PC-9 (cell line): ENCODE measurements around the gene SND1.

Source experiments
- EZH2 ChIP-seq: fragments of 200-600 bp; sonication (generic); IDR thresholded peaks from 2 replicates; pipeline ENCODE4 v1.8.0; 2017; ENCODE audit warnings: antibody characterized with exemption, low read depth
- TF ChIP-seq, protein P1 (sequence below): fragments of 200-600 bp; sonication (generic); conservative IDR thresholded peaks from 2 replicates; pipeline ENCODE4 v1.6.1; 2017; ENCODE audit warnings: mixed run types, antibody characterized with exemption, mild to moderate bottlenecking, moderate library complexity

- TF ChIP-seq, protein P1, sequence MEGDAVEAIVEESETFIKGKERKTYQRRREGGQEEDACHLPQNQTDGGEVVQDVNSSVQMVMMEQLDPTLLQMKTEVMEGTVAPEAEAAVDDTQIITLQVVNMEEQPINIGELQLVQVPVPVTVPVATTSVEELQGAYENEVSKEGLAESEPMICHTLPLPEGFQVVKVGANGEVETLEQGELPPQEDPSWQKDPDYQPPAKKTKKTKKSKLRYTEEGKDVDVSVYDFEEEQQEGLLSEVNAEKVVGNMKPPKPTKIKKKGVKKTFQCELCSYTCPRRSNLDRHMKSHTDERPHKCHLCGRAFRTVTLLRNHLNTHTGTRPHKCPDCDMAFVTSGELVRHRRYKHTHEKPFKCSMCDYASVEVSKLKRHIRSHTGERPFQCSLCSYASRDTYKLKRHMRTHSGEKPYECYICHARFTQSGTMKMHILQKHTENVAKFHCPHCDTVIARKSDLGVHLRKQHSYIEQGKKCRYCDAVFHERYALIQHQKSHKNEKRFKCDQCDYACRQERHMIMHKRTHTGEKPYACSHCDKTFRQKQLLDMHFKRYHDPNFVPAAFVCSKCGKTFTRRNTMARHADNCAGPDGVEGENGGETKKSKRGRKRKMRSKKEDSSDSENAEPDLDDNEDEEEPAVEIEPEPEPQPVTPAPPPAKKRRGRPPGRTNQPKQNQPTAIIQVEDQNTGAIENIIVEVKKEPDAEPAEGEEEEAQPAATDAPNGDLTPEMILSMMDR = no peak
- TF ChIP-seq EZH2 = no peak
These were observed 297.8 kb downstream of the SND1 start for GRCh38 chr7:127949769-127950222.
